Upper lobe of left lung (tissue), 6 donors: ENCODE results near the gene NOTCH1. TPM values are rescaled to one million over a fixed set of nuclear protein-coding genes. Genes with fewer than 3 reads are reported as not detected.
A peak's percentile ranks its signal among the peaks of the same experiment; 100 is the strongest.

Experiments used
- ATAC-seq, 2 donors: fragments of 200-7000 bp; cut with Tn5 transposase; one replicate each; pipeline ENCODE4 v1.9.1; 2022; ENCODE audit warnings: mild to moderate bottlenecking in 2 of 2, moderate library complexity in 2 of 2; ENCODE audit not compliant: low FRiP score in 2 of 2
- DNase-seq, 2 donors: peaks; one replicate each; pipeline ENCODE4 v3.0.0-alpha.2; 2019 to 2020
- H3K27ac ChIP-seq, 4 donors: fragments of 200-600 bp; sonication (generic); one replicate each; pipeline ENCODE4 v1.5.1; 2016 to 2019
- H3K27me3 ChIP-seq, 4 donors: fragments of 200-600 bp; sonication (generic); one replicate each; pipeline ENCODE4 v1.5.1; 2017 to 2019
- H3K36me3 ChIP-seq, 4 donors: fragments of 200-600 bp; sonication (generic); one replicate each; pipeline ENCODE4 v1.5.1; 2016 to 2019
- H3K4me1 ChIP-seq, 4 donors: fragments of 200-600 bp; sonication (generic); one replicate each; pipeline ENCODE4 v1.5.1; 2018 to 2019
- H3K4me3 ChIP-seq, 4 donors: fragments of 200-600 bp; sonication (generic); one replicate each; pipeline ENCODE4 v1.5.1; 2017 to 2019; ENCODE audit warnings: mild to moderate bottlenecking in 2 of 4, moderate library complexity in 1 of 4
- H3K9me3 ChIP-seq, 4 donors: fragments of 200-600 bp; sonication (generic); one replicate each; pipeline ENCODE4 v1.5.1; 2018 to 2019
- CTCF ChIP-seq, 6 experiments: fragments of 450-650 bp in 4 of 6; fragments of 200-600 bp in 2 of 6; sonication (generic) in 2 of 6; IDR thresholded peaks; one replicate each; pipeline ENCODE4 v1.5.1; 2016 to 2019; ENCODE audit warnings: antibody characterized with exemption in 6 of 6
- EP300 ChIP-seq, 4 donors: sonication (generic); formaldehyde crosslinking; IDR thresholded peaks; one replicate each; pipeline ENCODE4 v1.5.1; 2017; ENCODE audit warnings: antibody characterized with exemption in 4 of 4, control low read depth in 2 of 4
- POLR2A ChIP-seq, 4 donors: fragments of 450-650 bp; IDR thresholded peaks; one replicate each; pipeline ENCODE4 v1.5.1; 2016 to 2017; ENCODE audit warnings: antibody characterized with exemption in 4 of 4, mild to moderate bottlenecking in 2 of 4
- POLR2AphosphoS5 ChIP-seq, 2 donors: sonication (generic); formaldehyde crosslinking; IDR thresholded peaks; one replicate each; pipeline ENCODE4 v1.5.1; 2017; ENCODE audit warnings: antibody characterized with exemption in 2 of 2
- WGBS, 2 donors: methylation state at CpG; one replicate each; pipeline ENCODE4 v1.1.5; 2017 to 2018; 5-methylcytosine and 5-hydroxymethylcytosine counted together
- total RNA-seq, 6 donors: library from RNA; depleted of rRNA in 4 of 6; stranded (reverse); fragments of >200 nt in 4 of 6; gene quantifications; one replicate each; pipeline versions ENCODE4 v1.1.0 to v1.2.1, GENCODE V29; 2016 to 2021
- donor health status: DM: no; HTN: no; CAD: no; lungs with moderate emphysema.
- donor health status: DM: no; HTN: yes; CAD: no; lungs with severe emphysema.

Gene NOTCH1
- total RNA-seq, 6 donors from 2014 or later = 49.6 to 175 (median 110) TPM

GRCh38 chr9:136472640-136473353 lies 73.1 kb downstream of the NOTCH1 start:
- no peaks in the 10 kb centered on the region for H3K27me3 ChIP-seq
- H3K9me3 ChIP-seq = no peaks in the 10 kb centered on the region
- no peak overlapping the region for H3K4me3 ChIP-seq
- WGBS, 2 donors = 89 to 92% methylated on average over 18 to 28 of the region's 28 CpGs
- no peak overlapping the region for H3K27ac ChIP-seq
- TF ChIP-seq POLR2A (IDR thresholded peaks at IDR 0.05) = no peak
- TF ChIP-seq POLR2AphosphoS5 (IDR thresholded peaks at IDR 0.05) = no peak
- no peak for TF ChIP-seq EP300 (IDR thresholded peaks at IDR 0.05)
- TF ChIP-seq CTCF (IDR thresholded peaks at IDR 0.05) = no peak
- DNase-seq (no peak), ATAC-seq (no peak)
- H3K36me3 ChIP-seq = peaks cover 55 to 98% (median 97%) of the 10 kb centered on the region in 4 donors
- H3K4me1 ChIP-seq = no peaks in the 10 kb centered on the region

- H3K4me1 ChIP-seq = no peaks in the 10 kb centered on the region
- ATAC-seq (no peak), DNase-seq (peak in 1 of 2 donors; percentile 78)
- WGBS, 2 donors = 93 to 96% methylated on average over 15 to 19 of the region's 19 CpGs
- no peak overlapping the region for H3K27ac ChIP-seq
- peaks cover 61 to 100% (median 98%) of the 10 kb centered on the region in 4 donors for H3K36me3 ChIP-seq
- H3K27me3 ChIP-seq = no peaks in the 10 kb centered on the region
- H3K9me3 ChIP-seq = no peaks in the 10 kb centered on the region
- no peak overlapping the region for H3K4me3 ChIP-seq
- TF ChIP-seq EP300 (IDR thresholded peaks at IDR 0.05) (no peak), POLR2A (IDR thresholded peaks at IDR 0.05) (no peak), POLR2AphosphoS5 (IDR thresholded peaks at IDR 0.05) (no peak), CTCF (IDR thresholded peaks at IDR 0.05) (no peak)
Measured at GRCh38 chr9:136471802-136472487, 73.9 kb downstream of the NOTCH1 start.

- ATAC-seq (no peak), DNase-seq (no peak)
- Histone ChIP-seq H3K4me3 (no peak overlapping the region), H3K4me1 (no peaks in the 10 kb centered on the region), H3K36me3 (peaks cover 61 to 100% (median 98%) of the 10 kb centered on the region in 4 donors), H3K27ac (no peak overlapping the region), H3K27me3 (no peaks in the 10 kb centered on the region), H3K9me3 (no peaks in the 10 kb centered on the region)
- 95 to 96% methylated on average over 12 of the region's 12 CpGs for WGBS, 2 donors
- no peak for TF ChIP-seq EP300 (IDR thresholded peaks at IDR 0.05)
- TF ChIP-seq POLR2A (IDR thresholded peaks at IDR 0.05) = no peak
- no peak for TF ChIP-seq POLR2AphosphoS5 (IDR thresholded peaks at IDR 0.05)
- TF ChIP-seq CTCF (IDR thresholded peaks at IDR 0.05) = no peak
Measured at GRCh38 chr9:136470792-136471469, 74.9 kb downstream of the NOTCH1 start.

- Histone ChIP-seq H3K27ac (no peak overlapping the region), H3K4me1 (no peaks in the 10 kb centered on the region), H3K9me3 (no peaks in the 10 kb centered on the region), H3K4me3 (no peak overlapping the region), H3K36me3 (peaks cover 65 to 100% (median 98%) of the 10 kb centered on the region in 4 donors), H3K27me3 (no peaks in the 10 kb centered on the region)
- DNase-seq (no peak), ATAC-seq (no peak)
- TF ChIP-seq POLR2A (IDR thresholded peaks at IDR 0.05) (no peak), CTCF (IDR thresholded peaks at IDR 0.05) (no peak), EP300 (IDR thresholded peaks at IDR 0.05) (no peak), POLR2AphosphoS5 (IDR thresholded peaks at IDR 0.05) (no peak)
- 97% methylated on average over 10 to 11 of the region's 11 CpGs for WGBS, 2 donors
Measured at GRCh38 chr9:136470356-136470755, 75.5 kb downstream of the NOTCH1 start.
